Measurements from ENCODE around the gene PLD4.

Gene PLD4

GRCh38 chr14:104927432-104927816, 2.7 kb downstream of the PLD4 start:
- no peak for DNase-seq

GRCh38 chr14:104927901-104928300, 3.2 kb downstream of the PLD4 start:
- DNase-seq: no peak

DNA sequence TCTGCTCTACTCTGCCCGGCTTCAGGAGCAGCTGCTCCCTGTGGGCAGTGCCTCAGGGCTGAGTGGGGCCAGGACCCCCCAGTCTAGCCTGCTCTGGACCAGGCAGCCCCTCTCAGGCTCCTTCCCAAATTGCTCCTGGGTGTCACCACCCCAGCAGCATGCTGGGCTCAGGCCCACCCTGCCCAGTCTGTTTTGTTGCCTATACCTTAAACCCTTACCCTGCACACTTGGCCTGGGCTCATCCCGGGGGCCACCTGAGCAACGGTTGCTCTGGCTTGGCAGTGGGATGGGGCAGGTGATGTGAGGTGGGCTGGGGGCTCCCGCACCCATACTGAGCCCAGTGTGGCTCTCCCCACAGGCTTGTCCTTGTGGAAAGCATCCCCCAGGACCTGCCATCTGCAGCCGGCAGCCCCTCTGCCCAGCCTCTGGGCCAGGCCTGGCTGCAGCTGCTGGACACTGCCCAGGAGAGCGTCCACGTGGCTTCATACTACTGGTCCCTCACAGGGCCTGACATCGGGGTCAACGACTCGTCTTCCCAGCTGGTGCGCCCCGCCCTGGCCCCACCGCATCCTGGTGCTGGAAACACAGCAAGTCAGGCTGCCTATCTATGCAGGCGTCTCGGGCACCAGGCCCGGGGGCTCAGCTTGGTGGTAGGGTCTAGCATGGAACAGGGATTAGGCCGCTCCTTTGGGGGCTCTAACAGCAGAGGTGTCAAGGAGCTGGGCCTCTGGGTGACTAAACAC, 3.9 kb downstream of the PLD4 start:
- no peak for DNase-seq

DNA sequence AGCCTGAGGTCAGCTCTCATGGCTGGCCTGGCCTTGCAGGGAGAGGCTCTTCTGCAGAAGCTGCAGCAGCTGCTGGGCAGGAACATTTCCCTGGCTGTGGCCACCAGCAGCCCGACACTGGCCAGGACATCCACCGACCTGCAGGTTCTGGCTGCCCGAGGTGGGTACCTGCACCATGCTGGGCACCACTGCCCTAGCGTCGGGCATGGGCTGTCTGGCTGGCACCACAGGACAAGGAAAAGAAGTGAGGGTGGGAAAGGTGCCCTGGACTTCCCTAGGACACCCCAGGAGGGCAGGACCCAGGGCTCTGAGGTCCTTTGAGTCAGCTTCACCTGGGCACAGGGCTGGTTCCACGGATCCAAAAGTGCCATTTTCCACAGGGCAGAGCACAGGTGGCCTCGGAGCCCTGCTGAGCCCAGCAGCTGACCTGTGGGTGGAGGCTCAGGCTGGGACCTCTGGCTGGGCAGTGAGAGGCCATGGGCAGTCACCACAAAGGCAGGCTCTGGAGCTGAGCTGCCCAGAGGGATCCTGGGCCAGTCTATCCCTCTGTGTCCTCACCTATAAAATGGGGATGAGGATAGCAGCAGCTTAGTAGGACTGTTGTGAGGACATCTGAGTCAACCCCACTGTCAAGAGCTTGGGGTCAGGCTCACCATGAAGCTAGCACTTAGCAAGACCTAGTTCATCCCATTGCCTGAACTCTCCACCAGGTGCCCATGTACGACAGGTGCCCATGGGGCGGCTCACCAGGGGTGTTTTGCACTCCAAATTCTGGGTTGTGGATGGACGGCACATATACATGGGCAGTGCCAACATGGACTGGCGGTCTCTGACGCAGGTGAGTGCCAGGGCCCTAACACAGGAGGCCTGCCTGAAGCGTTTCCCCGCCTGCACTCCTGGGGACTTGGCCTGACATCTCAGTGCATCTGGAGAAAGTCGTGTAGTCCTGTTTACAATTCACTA, 4.9 kb downstream of the PLD4 start:
- DNase-seq: no peak

GRCh38 chr14:104930526-104931303, 6.0 kb downstream of the PLD4 start:
- DNase-seq: no peak

- DNase-seq: no peak
Observed at GRCh38 chr14:104931304-104931770, 6.7 kb downstream of the PLD4 start.

GRCh38 chr14:104931771-104932675, 7.3 kb downstream of the PLD4 start:
- no peak for DNase-seq

DNA sequence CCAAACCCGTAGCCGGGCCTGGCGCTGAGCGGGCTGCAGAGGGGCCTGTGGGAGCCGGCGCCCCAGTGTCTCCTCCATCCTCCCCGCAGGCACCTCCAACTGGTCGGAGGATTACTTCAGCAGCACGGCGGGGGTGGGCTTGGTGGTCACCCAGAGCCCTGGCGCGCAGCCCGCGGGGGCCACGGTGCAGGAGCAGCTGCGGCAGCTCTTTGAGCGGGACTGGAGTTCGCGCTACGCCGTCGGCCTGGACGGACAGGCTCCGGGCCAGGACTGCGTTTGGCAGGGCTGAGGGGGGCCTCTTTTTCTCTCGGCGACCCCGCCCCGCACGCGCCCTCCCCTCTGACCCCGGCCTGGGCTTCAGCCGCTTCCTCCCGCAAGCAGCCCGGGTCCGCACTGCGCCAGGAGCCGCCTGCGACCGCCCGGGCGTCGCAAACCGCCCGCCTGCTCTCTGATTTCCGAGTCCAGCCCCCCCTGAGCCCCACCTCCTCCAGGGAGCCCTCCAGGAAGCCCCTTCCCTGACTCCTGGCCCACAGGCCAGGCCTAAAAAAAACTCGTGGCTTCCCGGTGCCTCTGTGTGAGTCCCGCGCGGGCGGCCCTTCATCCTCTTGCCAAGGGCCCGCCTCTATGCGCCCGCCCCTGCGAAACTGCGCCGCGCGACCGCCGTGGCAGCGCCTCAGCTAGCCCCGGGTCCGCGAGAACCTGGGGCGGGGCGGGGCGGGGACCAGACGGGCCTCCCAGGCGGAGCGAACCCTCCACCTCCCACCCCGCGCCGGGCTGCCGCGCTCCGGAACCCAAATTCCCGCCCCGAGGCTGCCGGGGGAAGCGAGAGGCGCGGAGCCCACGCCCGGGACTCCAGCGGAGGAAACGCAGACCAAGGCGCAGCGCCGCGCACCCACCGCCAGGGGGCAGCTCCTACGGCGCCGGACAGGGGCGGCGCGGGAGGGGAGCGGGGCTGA, 8.3 kb downstream of the PLD4 start:
- DNase-seq: peak in 47 of 56 donors; percentile 21 to 86 (median 55)

DNA sequence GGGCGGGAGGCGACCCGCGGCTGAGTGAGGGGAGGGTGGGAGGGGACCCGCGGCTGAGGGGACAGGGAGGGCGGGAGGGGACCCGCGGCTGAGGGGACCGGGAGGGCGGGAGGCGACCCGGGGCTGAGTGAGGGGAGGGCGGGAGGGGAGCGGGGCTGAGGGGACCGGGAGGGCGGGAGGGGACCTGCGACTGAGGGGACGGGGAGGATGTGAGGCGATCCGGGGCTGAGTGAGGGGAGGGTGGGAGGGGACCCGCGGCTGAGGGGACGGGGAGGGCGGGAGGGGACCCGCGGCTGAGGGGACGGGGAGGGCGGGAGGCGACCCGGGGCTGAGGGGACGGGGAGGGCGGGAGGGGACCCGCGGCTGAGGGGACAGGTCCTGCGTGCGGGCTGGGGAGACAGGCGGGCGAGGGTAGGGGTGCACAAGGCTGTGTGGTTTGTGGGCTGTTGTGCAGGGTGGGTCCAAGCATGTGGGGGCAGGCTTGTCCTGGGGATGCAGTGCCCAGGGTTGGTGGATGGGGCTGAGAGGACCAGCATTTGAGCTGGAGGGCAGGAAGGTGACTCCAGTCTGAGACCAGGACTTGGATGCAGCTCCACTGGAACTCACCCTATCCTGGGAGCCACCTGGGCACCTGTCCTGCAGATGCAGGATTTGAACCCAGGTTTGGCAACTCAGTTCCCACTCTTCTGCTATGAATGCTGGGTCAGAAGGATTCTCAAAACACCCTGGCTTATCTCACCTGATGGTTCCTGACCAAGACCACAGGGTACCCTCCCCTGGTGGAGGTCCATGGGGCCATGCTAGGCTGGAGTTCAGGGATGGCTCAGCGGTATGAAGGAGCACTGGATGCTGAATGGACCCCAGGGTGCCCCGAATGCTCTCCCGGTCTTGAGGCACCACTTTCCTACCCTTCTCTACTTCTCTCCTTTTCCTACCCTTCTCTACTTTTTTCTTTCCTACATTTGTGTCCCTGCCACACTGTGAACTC, 9.4 kb downstream of the PLD4 start:
- DNase-seq: peak in 1 of 56 donors; percentile 18

DNA sequence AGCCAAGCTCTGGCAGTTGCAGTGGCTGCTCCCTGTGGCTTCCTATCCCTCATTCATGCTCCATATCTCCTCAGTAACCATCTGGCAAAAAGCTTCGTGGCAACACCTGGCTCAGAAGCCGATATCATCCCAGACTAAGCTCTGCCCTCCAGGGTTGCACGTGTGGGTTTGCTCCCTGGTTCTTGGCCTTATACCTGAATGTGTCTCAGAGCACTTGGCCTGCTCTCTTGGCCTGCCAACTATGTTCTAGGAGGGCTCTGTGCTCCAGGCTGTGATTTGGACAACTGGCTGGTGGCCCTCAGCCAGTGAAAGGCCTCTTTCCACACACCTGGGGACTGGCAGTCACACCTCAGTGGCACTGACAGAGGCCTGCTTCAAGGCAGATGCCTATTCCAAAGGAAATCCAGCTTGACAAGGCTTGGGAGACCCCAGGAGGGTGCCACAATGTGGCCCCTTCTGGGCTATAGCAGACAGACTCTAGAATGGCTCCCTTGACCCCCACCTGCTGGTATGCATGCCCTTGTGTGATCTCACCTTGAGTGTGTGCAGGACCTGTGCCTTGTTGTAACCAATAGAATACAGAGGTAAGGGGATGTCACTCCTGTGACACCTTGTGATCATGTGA, 10.5 kb downstream of the PLD4 start:
- no peak for DNase-seq

DNA sequence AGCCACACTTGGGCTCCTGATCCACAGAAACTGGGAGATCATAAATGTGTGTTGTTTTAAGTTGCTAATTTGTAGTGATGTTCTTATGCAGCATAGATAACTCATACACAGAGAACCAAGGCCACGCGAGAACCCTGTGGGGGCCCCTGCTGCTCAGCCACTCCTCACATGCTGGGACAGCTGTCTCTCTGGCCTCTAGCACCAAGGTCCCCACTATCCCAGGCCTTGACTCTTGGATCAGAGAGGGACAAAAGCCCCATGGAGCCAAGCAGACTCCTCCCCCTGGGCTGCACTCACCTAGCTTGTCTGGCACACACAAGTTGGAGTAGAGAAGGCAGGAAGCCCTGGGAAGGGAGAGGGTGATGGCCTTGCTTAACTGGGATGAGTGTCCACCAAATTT, 11.3 kb downstream of the PLD4 start:
- DNase-seq: no peak

- no peak for DNase-seq
Observed at GRCh38 chr14:104936361-104937155, 11.9 kb downstream of the PLD4 start.

DNA sequence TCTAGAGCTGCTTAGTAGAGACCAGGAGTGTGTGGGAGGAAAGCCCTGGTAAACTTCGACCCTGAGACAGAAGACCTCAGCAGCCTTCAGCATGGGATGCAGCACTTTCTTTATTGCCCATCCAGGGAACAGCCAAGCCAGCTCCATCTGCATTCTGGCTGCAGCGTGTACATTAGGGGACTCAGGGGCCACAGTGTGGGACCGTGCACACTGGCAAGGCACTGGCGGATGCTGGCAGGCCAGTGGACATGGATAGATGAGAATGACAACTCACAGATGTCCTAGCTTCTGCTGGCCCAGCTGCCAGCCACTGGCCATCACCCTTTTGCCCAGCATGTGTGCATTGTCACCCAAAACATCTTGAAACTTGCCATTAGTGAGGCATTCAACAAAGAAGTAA, 12.5 kb downstream of the PLD4 start:
- no peak for DNase-seq

GRCh38 chr14:104937694-104938365, 13.2 kb downstream of the PLD4 start:
- no peak for DNase-seq

DNA sequence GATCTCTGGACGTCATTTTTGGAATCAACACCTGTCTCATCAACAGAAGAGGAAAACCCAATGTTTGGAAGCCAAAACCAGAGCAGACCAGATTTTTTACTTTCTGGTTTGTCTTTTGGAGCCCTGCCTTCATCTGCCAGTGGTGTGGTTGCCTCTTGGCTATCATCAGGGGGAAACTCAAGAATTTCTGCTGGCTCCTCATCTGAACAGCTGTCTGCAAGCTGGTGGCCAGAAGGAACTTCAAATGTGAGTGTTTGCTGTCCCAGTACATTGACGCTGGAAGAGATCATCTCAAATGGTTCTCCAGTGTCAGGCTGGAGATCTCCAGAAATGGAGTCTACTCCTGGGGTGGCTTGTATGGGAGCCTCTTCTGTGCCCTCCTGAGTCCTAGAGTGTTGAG, 13.8 kb downstream of the PLD4 start:
- no peak for DNase-seq

GRCh38 chr14:104938960-104939359, 14.3 kb downstream of the PLD4 start:
- DNase-seq: no peak
